HCT116 (cell line): Measurements from ENCODE around the gene FAM78B. TPM values are rescaled to one million over a fixed set of nuclear protein-coding genes. Genes with fewer than 3 reads are reported as not detected.

Experiments
- ATAC-seq: fragments of 200-7000 bp; cut with Tn5 transposase; 2 replicates; pipeline ENCODE4 v1.9.1; 2020; ENCODE audit warnings: mild to moderate bottlenecking, moderate library complexity
- BruUV-seq: library from RNA; stranded (reverse); fragments of 400-500 nt; replicated peaks from 2 replicates; lab custom pipeline; 2021; lab: Mats Ljungman, UMichigan
- CTCF ChIA-PET: fragments of 300-600 bp; sonication (Branson Sonifier 250); formaldehyde crosslinking; loops from one replicate; lab custom pipeline; 2021; ENCODE audit warnings: antibody characterized with exemption; lab: Charles Lee
- POLR2A ChIA-PET: fragments of 300-600, 350-600 bp; sonication (Branson Sonifier 250); formaldehyde crosslinking; loops from one replicate; lab custom pipeline; 2021; ENCODE audit warnings: antibody characterized with exemption; lab: Charles Lee
- RAD21 ChIA-PET, 2 experiments: fragments of 300-600 bp; sonication (Branson Sonifier 250); formaldehyde crosslinking; loops; one replicate each; lab custom pipeline; 2023; ENCODE audit warnings: low total read pairs in 2 of 2; ENCODE audit not compliant: uncharacterized antibody in 2 of 2, unreplicated experiment in 2 of 2, low non-redundant PET in 1 of 2; lab: Charles Lee
- DNase-seq: peaks from one replicate; pipeline ENCODE4 v3.0.0-alpha.2; 2010; ENCODE audit warnings: low read depth, low spot score
- H2AFZ ChIP-seq: fragments of 200-600 bp; shearing (Covaris generic), sonication (generic); 2 replicates; pipeline ENCODE4 v1.6.1; 2017; ENCODE audit warnings: low read depth, mixed run types, mixed read lengths, antibody characterized with exemption, low read length; ENCODE audit not compliant: poor library complexity, severe bottlenecking
- H3K27ac ChIP-seq: 2 replicates; pipeline ENCODE4 v1.5.1; 2012; ENCODE audit warnings: low read depth, low read length
- H3K27me3 ChIP-seq: fragments of 200-600 bp; sonication (generic); 2 replicates; pipeline ENCODE4 v1.6.1; 2016; ENCODE audit warnings: mixed run types, low read length, mixed read lengths; ENCODE audit not compliant: insufficient read depth
- H3K36me3 ChIP-seq, 2 experiments: fragments of 200-500 bp in 1 of 2; fragments of 200-600 bp in 1 of 2; sonication (Bioruptor generic) in 1 of 2; sonication (generic) in 1 of 2; 2 replicates each; pipeline versions ENCODE4 v1.5.1 to v1.6.1; 2014 to 2016; ENCODE audit warnings: low read length in 2 of 2, inconsistent platforms in 1 of 2, mixed read lengths in 1 of 2, mixed run types in 1 of 2; ENCODE audit not compliant: insufficient read depth in 2 of 2, control insufficient read depth in 1 of 2
- H3K4me1 ChIP-seq, 2 experiments: fragments of 200-600 bp in 1 of 2; sonication (generic) in 1 of 2; 2 replicates each; pipeline versions ENCODE4 v1.5.1 to v1.6.1; 2012 to 2017; ENCODE audit warnings: low read length in 2 of 2, inconsistent platforms in 1 of 2, mild to moderate bottlenecking in 1 of 2, mixed read lengths in 1 of 2, mixed run types in 1 of 2, moderate library complexity in 1 of 2; ENCODE audit not compliant: insufficient read depth in 2 of 2, control insufficient read depth in 1 of 2
- H3K4me2 ChIP-seq: fragments of 200-600 bp; sonication (generic); 2 replicates; pipeline ENCODE4 v1.6.1; 2017; ENCODE audit warnings: mixed run types, low read length, mixed read lengths
- H3K4me3 ChIP-seq, 2 experiments: fragments of 200-600 bp in 1 of 2; sonication (generic) in 1 of 2; replicated peaks in 1 of 2; 2 replicates each; pipeline ENCODE4 v1.5.1; 2011 to 2016; ENCODE audit warnings: low read length in 2 of 2, control low read depth in 1 of 2, low read depth in 1 of 2, mild to moderate bottlenecking in 1 of 2, mixed read lengths in 1 of 2, mixed run types in 1 of 2
- H3K79me2 ChIP-seq: fragments of 200-600 bp; sonication (generic); 2 replicates; pipeline ENCODE4 v1.6.1; 2017; ENCODE audit warnings: mild to moderate bottlenecking, mixed run types, low read length, moderate library complexity, mixed read lengths; ENCODE audit not compliant: insufficient read depth
- H3K9ac ChIP-seq: fragments of 200-600 bp; sonication (generic); 2 replicates; pipeline ENCODE4 v1.6.1; 2016; ENCODE audit warnings: low read length, mixed read lengths
- H3K9me2 ChIP-seq: fragments of 200-600 bp; sonication (generic), shearing (Covaris generic); 2 replicates; pipeline ENCODE4 v1.6.1; 2017; ENCODE audit warnings: mixed run types, mild to moderate bottlenecking, moderate library complexity; ENCODE audit not compliant: insufficient read depth
- H3K9me3 ChIP-seq, 2 experiments: fragments of 200-500 bp in 1 of 2; fragments of 200-600 bp in 1 of 2; sonication (Bioruptor generic) in 1 of 2; sonication (generic) in 1 of 2; 2 replicates each; pipeline ENCODE4 v1.6.1; 2014 to 2017; ENCODE audit warnings: low read length in 2 of 2, mixed read lengths in 2 of 2, inconsistent platforms in 1 of 2, low read depth in 1 of 2, mild to moderate bottlenecking in 1 of 2, mixed run types in 1 of 2, moderate library complexity in 1 of 2; ENCODE audit not compliant: control insufficient read depth in 1 of 2, insufficient read depth in 1 of 2
- H4K20me1 ChIP-seq: fragments of 200-600 bp; sonication (generic), shearing (Covaris generic); 2 replicates; pipeline ENCODE4 v1.6.1; 2017; ENCODE audit warnings: mixed run types, mild to moderate bottlenecking, moderate library complexity; ENCODE audit not compliant: insufficient read depth
- CEBPB ChIP-seq: IDR thresholded peaks from 2 replicates; pipeline ENCODE4 v1.6.1; 2012; ENCODE audit warnings: low read depth
- CTCF ChIP-seq, 3 experiments: fragments of 200-600 bp in 1 of 3; sonication (generic) in 1 of 3; IDR thresholded peaks in 2 of 3; conservative IDR thresholded peaks in 1 of 3; 2 replicates each; pipeline ENCODE4 v1.5.1; 2012 to 2017; ENCODE audit warnings: low read depth in 2 of 3, low read length in 2 of 3, antibody characterized with exemption in 1 of 3, borderline replicate concordance in 1 of 3, control low read depth in 1 of 3, mild to moderate bottlenecking in 1 of 3, mixed read lengths in 1 of 3, mixed run types in 1 of 3, moderate library complexity in 1 of 3; ENCODE audit not compliant: insufficient read depth in 1 of 3
- ELF1 ChIP-seq: IDR thresholded peaks from 2 replicates; pipeline ENCODE4 v1.6.1; 2012; ENCODE audit warnings: low read depth, borderline replicate concordance
- EZH2 ChIP-seq: fragments of 200-600 bp; sonication (generic); IDR thresholded peaks from 2 replicates; pipeline ENCODE4 v1.6.1; 2017; ENCODE audit warnings: antibody characterized with exemption, mixed run types
- FOSL1 ChIP-seq: IDR thresholded peaks from 2 replicates; pipeline ENCODE4 v1.6.1; 2012; ENCODE audit warnings: low read depth
- MAX ChIP-seq: IDR thresholded peaks from 2 replicates; pipeline ENCODE4 v1.6.1; 2012
- POLR2A ChIP-seq: IDR thresholded peaks from 2 replicates; pipeline ENCODE4 v1.7.0; 2011; ENCODE audit warnings: borderline replicate concordance; ENCODE audit not compliant: insufficient read depth, insufficient read length; ENCODE audit errors: extremely low read depth
- POLR2AphosphoS5 ChIP-seq: IDR thresholded peaks from 2 replicates; pipeline ENCODE4 v1.6.1; 2011; ENCODE audit warnings: mild to moderate bottlenecking, low read depth, low read length, moderate library complexity
- RAD21 ChIP-seq: IDR thresholded peaks from 2 replicates; pipeline ENCODE4 v1.6.1; 2012; ENCODE audit warnings: low read depth, mild to moderate bottlenecking
- SIN3A ChIP-seq: IDR thresholded peaks from 2 replicates; pipeline ENCODE4 v1.6.1; 2012; ENCODE audit warnings: low read depth
- SP1 ChIP-seq: IDR thresholded peaks from 2 replicates; pipeline ENCODE4 v1.6.1; 2012; ENCODE audit warnings: low read depth
- SRF ChIP-seq: IDR thresholded peaks from 2 replicates; pipeline ENCODE4 v1.6.1; 2012; ENCODE audit warnings: low read depth
- TCF7L2 ChIP-seq: IDR thresholded peaks from 2 replicates; pipeline ENCODE4 v1.7.0; 2011; ENCODE audit warnings: borderline replicate concordance, inconsistent platforms; ENCODE audit not compliant: insufficient read depth, insufficient read length; ENCODE audit errors: extremely low read depth
- ZBTB33 ChIP-seq: IDR thresholded peaks from 2 replicates; pipeline ENCODE4 v1.6.1; 2011; ENCODE audit warnings: mild to moderate bottlenecking, low read length, moderate library complexity; ENCODE audit not compliant: insufficient replicate concordance; ENCODE audit errors: extremely low read depth
- ZFX ChIP-seq: fragments of 450-650 bp; IDR thresholded peaks from 2 replicates; pipeline ENCODE4 v1.6.1; 2017
- ZNF274 ChIP-seq: fragments of 200-500 bp; sonication (Bioruptor generic); IDR thresholded peaks from 2 replicates; pipeline ENCODE4 v1.6.1; 2014; ENCODE audit warnings: mild to moderate bottlenecking, low read depth, low read length, inconsistent platforms
- intact Hi-C: fragments of 100-400 bp; cut with micrococcal nuclease; formaldehyde crosslinking; loops from 2 replicates; pipeline ENCODE4 v1.10.0; 2022
- total RNA-seq: library from RNA; stranded (reverse); gene quantifications from one replicate; pipeline ENCODE4 v1.2.1, GENCODE V29; 2021; ENCODE audit not compliant: unreplicated experiment
- TF ChIP-seq, protein P1 (sequence below): IDR thresholded peaks from 2 replicates; pipeline ENCODE4 v1.6.1; 2012
- TF ChIP-seq, protein P2 (sequence below): IDR thresholded peaks from 2 replicates; pipeline ENCODE4 v1.6.1; 2012; ENCODE audit warnings: low read depth

FAM78B gene
- total RNA-seq, 1 experiment from 2014 or later = 1.4 TPM

- Histone ChIP-seq H3K4me1 (no peaks in the 10 kb centered on the region), H3K4me3 (no peak overlapping the region), H3K36me3 (no peaks in the 10 kb centered on the region), H2AFZ (no peak overlapping the region), H3K9me2 (no peaks in the 10 kb centered on the region), H3K4me2 (no peak overlapping the region), H3K9ac (no peak overlapping the region), H4K20me1 (no peaks in the 10 kb centered on the region), H3K27ac (no peak overlapping the region), H3K27me3 (0 out of 2 replicates have a peak, but pooled peaks cover 2% of the 10 kb centered on the region), H3K9me3 (no peaks in the 10 kb centered on the region), H3K79me2 (no peaks in the 10 kb centered on the region)
- ChIA-PET CTCF (no interaction called here), RAD21 (no interaction called here), POLR2A (no interaction called here)
- TF ChIP-seq MAX (no peak), SP1 (no peak), EZH2 (no peak), CTCF (IDR thresholded peaks at IDR 0.05 in 2 of 3, conservative IDR thresholded peaks at IDR 0.05 in 1 of 3; ENCODE audit: borderline replicate concordance in 1 of 3, insufficient read depth in 1 of 3, low read depth in 2 of 3, low read length in 2 of 3) (no peak), SIN3A (no peak), POLR2A (no peak), ZBTB33 (no peak), ZFX (no peak), FOSL1 (no peak), RAD21 (no peak), ELF1 (no peak), SRF (no peak), TCF7L2 (no peak), POLR2AphosphoS5 (no peak), ZNF274 (no peak), CEBPB (no peak)
- TF ChIP-seq, protein P1, sequence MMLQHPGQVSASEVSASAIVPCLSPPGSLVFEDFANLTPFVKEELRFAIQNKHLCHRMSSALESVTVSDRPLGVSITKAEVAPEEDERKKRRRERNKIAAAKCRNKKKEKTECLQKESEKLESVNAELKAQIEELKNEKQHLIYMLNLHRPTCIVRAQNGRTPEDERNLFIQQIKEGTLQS = no peak
- TF ChIP-seq, protein P2, sequence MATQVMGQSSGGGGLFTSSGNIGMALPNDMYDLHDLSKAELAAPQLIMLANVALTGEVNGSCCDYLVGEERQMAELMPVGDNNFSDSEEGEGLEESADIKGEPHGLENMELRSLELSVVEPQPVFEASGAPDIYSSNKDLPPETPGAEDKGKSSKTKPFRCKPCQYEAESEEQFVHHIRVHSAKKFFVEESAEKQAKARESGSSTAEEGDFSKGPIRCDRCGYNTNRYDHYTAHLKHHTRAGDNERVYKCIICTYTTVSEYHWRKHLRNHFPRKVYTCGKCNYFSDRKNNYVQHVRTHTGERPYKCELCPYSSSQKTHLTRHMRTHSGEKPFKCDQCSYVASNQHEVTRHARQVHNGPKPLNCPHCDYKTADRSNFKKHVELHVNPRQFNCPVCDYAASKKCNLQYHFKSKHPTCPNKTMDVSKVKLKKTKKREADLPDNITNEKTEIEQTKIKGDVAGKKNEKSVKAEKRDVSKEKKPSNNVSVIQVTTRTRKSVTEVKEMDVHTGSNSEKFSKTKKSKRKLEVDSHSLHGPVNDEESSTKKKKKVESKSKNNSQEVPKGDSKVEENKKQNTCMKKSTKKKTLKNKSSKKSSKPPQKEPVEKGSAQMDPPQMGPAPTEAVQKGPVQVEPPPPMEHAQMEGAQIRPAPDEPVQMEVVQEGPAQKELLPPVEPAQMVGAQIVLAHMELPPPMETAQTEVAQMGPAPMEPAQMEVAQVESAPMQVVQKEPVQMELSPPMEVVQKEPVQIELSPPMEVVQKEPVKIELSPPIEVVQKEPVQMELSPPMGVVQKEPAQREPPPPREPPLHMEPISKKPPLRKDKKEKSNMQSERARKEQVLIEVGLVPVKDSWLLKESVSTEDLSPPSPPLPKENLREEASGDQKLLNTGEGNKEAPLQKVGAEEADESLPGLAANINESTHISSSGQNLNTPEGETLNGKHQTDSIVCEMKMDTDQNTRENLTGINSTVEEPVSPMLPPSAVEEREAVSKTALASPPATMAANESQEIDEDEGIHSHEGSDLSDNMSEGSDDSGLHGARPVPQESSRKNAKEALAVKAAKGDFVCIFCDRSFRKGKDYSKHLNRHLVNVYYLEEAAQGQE = no peak
- BruUV-seq = no TSS peak
- DNase-seq = no peak
- intact Hi-C loops = no loop called here
- ATAC-seq = no peak
These were observed 86.4 kb downstream of the FAM78B start for GRCh38 chr1:166080277-166080966.
